HAP-1 (cell line): ENCODE data around the gene DMRT3.

ENCODE experiments used
- DNase-seq, 2 experiments: peaks; one replicate each; pipeline ENCODE4 v3.0.0-alpha.2; 2016 to 2020; ENCODE audit warnings: low spot score in 2 of 2
- H3K27me3 ChIP-seq: fragments of 250-450 bp; sonication (Bioruptor Pico); 2 replicates; pipeline ENCODE4 v1.5.1; 2020; ENCODE audit warnings: low read depth, mild to moderate bottlenecking, moderate library complexity
- H3K36me3 ChIP-seq: fragments of 250-450 bp; sonication (Bioruptor Pico); replicated peaks from 2 replicates; pipeline ENCODE4 v1.5.1; 2020; ENCODE audit warnings: mild to moderate bottlenecking
- H3K4me1 ChIP-seq: fragments of 250-450 bp; sonication (Bioruptor Pico); 2 replicates; pipeline ENCODE4 v1.5.1; 2020; ENCODE audit warnings: mild to moderate bottlenecking
- H3K4me3 ChIP-seq: fragments of 250-450 bp; sonication (Bioruptor Pico); 2 replicates; pipeline ENCODE4 v1.5.1; 2020; ENCODE audit warnings: mild to moderate bottlenecking, moderate library complexity
- H3K9me3 ChIP-seq: fragments of 250-450 bp; sonication (Bioruptor Pico); 2 replicates; pipeline ENCODE4 v1.5.1; 2020; ENCODE audit warnings: mild to moderate bottlenecking, moderate library complexity
- in situ Hi-C: fragments of 300-500 bp; cut with MboI; formaldehyde crosslinking; loops from 3 replicates; pipeline ENCODE4 v1.14.3; 2020; ENCODE audit warnings: low sequenced_read_pairs, inconsistent platforms, mixed read lengths

DMRT3 gene

GRCh38 chr9:962023-962422 lies 14.4 kb upstream of the DMRT3 start:
- Histone ChIP-seq H3K9me3 (no peaks in the 10 kb centered on the region), H3K4me1 (no peaks in the 10 kb centered on the region), H3K36me3 (no peaks in the 10 kb centered on the region), H3K27me3 (no peaks in the 10 kb centered on the region; the same call in 1 of the 2 replicates), H3K4me3 (no peak overlapping the region)
- in situ Hi-C loops = no loop called here
- no peak for DNase-seq

- in situ Hi-C loops = no loop called here
- Histone ChIP-seq H3K4me1 (no peaks in the 10 kb centered on the region), H3K4me3 (no peak overlapping the region), H3K9me3 (no peaks in the 10 kb centered on the region), H3K27me3 (no peaks in the 10 kb centered on the region; the same call in 1 of the 2 replicates), H3K36me3 (no peaks in the 10 kb centered on the region)
- DNase-seq = no peak
Observed at GRCh38 chr9:965497-965896, 11.0 kb upstream of the DMRT3 start.

- in situ Hi-C loops = no loop called here
- Histone ChIP-seq H3K9me3 (no peaks in the 10 kb centered on the region), H3K36me3 (no peaks in the 10 kb centered on the region), H3K27me3 (no peaks in the 10 kb centered on the region; the same call in 1 of the 2 replicates), H3K4me3 (no peak overlapping the region), H3K4me1 (no peaks in the 10 kb centered on the region)
- DNase-seq = no peak
Observed at GRCh38 chr9:966870-967269, 9.6 kb upstream of the DMRT3 start.

GRCh38 chr9:967436-967835 lies 9.0 kb upstream of the DMRT3 start:
- H3K4me3 ChIP-seq = peak overlapping the region; percentile 16
- H3K4me1 ChIP-seq = no peaks in the 10 kb centered on the region
- no peak for DNase-seq
- in situ Hi-C loops = no loop called here
- no peaks in the 10 kb centered on the region; the same call in 1 of the 2 replicates for H3K27me3 ChIP-seq
- no peaks in the 10 kb centered on the region for H3K36me3 ChIP-seq
- H3K9me3 ChIP-seq = no peaks in the 10 kb centered on the region

GRCh38 chr9:967903-968641 lies 8.4 kb upstream of the DMRT3 start:
- peak overlapping the region; percentile 16 for H3K4me3 ChIP-seq
- no peaks in the 10 kb centered on the region for H3K9me3 ChIP-seq
- H3K36me3 ChIP-seq = no peaks in the 10 kb centered on the region
- DNase-seq = peak; percentile 50 to 56
- H3K27me3 ChIP-seq = no peaks in the 10 kb centered on the region; the same call in 1 of the 2 replicates
- in situ Hi-C loops = no loop called here
- H3K4me1 ChIP-seq = no peaks in the 10 kb centered on the region

GRCh38 chr9:969310-970150 lies 6.9 kb upstream of the DMRT3 start:
- DNase-seq = no peak
- H3K27me3 ChIP-seq = no peaks in the 10 kb centered on the region
- no peak overlapping the region for H3K4me3 ChIP-seq
- in situ Hi-C loops = no loop called here
- H3K4me1 ChIP-seq = no peaks in the 10 kb centered on the region
- no peaks in the 10 kb centered on the region for H3K36me3 ChIP-seq
- H3K9me3 ChIP-seq = no peaks in the 10 kb centered on the region

GRCh38 chr9:970151-970996 lies 6.1 kb upstream of the DMRT3 start:
- Histone ChIP-seq H3K27me3 (no peaks in the 10 kb centered on the region), H3K4me1 (no peaks in the 10 kb centered on the region), H3K9me3 (no peaks in the 10 kb centered on the region), H3K36me3 (no peaks in the 10 kb centered on the region), H3K4me3 (no peak overlapping the region)
- no peak for DNase-seq
- in situ Hi-C loops = no loop called here

GRCh38 chr9:971901-972500 lies 4.5 kb upstream of the DMRT3 start:
- no peak for DNase-seq
- H3K36me3 ChIP-seq = no peaks in the 10 kb centered on the region
- no peaks in the 10 kb centered on the region for H3K9me3 ChIP-seq
- in situ Hi-C loops = no loop called here
- no peak overlapping the region for H3K4me3 ChIP-seq
- no peaks in the 10 kb centered on the region for H3K27me3 ChIP-seq
- H3K4me1 ChIP-seq = no peaks in the 10 kb centered on the region

- H3K27me3 ChIP-seq = peaks cover 4% of the 10 kb centered on the region; the same call in 1 of the 2 replicates
Observed at GRCh38 chr9:972501-973294, 3.8 kb upstream of the DMRT3 start.

GRCh38 chr9:973295-973834 lies 3.1 kb upstream of the DMRT3 start:
- H3K4me1 ChIP-seq = no peaks in the 10 kb centered on the region
- H3K27me3 ChIP-seq = peaks cover 7% of the 10 kb centered on the region; the same call in 1 of the 2 replicates
- no peak for DNase-seq
- H3K4me3 ChIP-seq = no peak overlapping the region
- no peaks in the 10 kb centered on the region for H3K9me3 ChIP-seq
- no peaks in the 10 kb centered on the region for H3K36me3 ChIP-seq
- in situ Hi-C loops = no loop called here

More at GRCh38 chr9:972501-973294, 3.8 kb upstream of the DMRT3 start:
- Histone ChIP-seq H3K4me3 (no peak overlapping the region), H3K9me3 (no peaks in the 10 kb centered on the region), H3K4me1 (no peaks in the 10 kb centered on the region), H3K36me3 (no peaks in the 10 kb centered on the region)
- in situ Hi-C loops = no loop called here
- DNase-seq = no peak

GRCh38 chr9:974031-974995 lies 2.1 kb upstream of the DMRT3 start:
- H3K9me3 ChIP-seq = no peaks in the 10 kb centered on the region
- DNase-seq = no peak
- no peaks in the 10 kb centered on the region for H3K36me3 ChIP-seq
- no peaks in the 10 kb centered on the region for H3K4me1 ChIP-seq
- H3K4me3 ChIP-seq = no peak overlapping the region
- H3K27me3 ChIP-seq = peaks cover 7% of the 10 kb centered on the region; the same call in 1 of the 2 replicates
- in situ Hi-C loops = no loop called here
